Embryonic facial prominence (tissue), 1 donor: ENCODE data around the gene MYB.
"Not testable (repeated sequence)": the region's sequence is repeated elsewhere in the genome, so short reads cannot be mapped to it uniquely, and the experiment has no call there.

ENCODE experiments used
- DNase-seq: peaks from one replicate; pipeline ENCODE4 v3.0.0-alpha.2; 2016; ENCODE audit errors: extremely low spot score

The MYB gene

GRCh38 chr6:135180542-135181332, at the start of gene MYB:
Gene MYB (plus strand): TSS chr6:135181308. CDS start chr6:135181514, 206 bp downstream.
- peak; percentile 27 for DNase-seq

DNA sequence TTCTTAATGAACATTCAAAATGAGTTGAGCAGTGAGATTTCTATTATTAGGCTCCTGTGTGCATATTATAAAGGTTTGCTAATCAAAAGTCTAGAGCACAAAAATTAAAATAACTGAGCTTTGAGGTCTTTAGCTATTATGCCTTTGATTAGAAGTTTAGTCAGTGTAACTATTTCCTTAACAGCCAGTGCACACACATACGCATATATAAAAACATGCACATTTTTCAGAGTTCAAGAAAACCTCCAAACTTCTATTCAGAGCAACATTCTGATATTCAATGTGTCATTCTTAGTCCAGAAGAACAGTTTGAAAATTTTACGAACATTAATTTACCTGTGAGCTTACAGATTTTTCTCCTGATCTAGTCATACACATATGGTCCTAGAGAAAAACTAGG, 48.3 kb upstream of the MYB start:
- DNase-seq, result no peak

DNA sequence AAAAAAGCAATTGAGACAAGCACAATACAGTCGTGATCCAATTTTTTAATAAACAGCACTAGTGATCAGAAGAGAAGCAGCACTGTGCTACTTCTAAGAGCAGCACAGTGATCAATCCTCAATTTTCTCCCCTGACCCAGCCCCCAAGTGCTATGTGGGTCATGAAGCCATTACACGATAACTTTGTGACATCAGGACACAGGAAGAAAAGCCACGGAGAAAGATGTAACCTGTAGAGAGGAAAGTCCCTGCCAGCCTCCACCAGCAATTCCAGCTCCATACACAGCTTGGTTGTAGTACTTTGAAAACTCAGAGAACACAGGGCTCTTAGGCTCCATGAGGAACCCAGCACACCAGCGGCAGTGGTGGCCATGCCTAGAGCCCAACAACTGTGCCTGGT, 45.3 kb upstream of the MYB start:
- DNase-seq, result no peak

- no peak for DNase-seq
Measured at GRCh38 chr6:135137826-135138225, 43.3 kb upstream of the MYB start.

DNA sequence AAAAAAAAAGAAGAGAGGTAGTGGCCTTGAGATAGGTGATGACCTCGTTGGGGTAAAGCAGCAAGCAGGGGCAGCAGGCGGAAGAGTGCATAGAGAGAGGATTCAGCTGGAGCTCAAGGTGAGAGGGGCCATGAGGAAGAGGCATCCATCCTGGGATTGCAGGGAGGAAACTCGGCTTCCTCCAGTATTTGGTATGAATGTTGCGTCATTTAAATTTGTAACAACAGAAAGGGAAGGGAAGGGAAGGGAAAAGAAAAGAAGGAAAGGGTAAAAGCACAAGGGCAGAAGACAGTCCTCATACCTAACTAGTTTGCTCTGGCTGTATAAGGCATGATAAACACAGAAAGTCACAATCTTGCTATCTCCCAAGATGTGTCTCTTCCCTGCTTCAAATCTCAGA, 39.9 kb upstream of the MYB start:
- no peak for DNase-seq

GRCh38 chr6:135141728-135142127, 39.4 kb upstream of the MYB start:
- no peak for DNase-seq

DNA sequence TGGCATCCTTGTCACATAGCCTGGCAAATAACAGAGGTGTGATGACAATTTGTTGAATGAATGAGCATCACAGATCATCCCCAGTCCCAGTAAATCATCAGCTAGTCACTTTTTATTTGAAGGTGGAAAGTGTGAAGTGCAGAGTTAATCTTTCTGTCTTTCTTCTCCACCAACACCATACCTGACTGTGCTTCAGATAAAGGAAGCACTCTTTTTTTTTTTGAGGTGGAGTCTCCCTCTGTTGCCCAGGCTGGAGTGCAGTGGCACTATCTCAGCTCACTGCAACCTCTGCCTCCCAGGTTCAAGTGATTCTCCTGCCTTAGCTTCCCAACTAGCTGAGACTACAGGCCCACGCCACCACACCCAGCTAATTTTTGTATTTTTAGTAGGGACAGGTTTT, 38.9 kb upstream of the MYB start:
- not testable (repeated sequence) for DNase-seq

DNA sequence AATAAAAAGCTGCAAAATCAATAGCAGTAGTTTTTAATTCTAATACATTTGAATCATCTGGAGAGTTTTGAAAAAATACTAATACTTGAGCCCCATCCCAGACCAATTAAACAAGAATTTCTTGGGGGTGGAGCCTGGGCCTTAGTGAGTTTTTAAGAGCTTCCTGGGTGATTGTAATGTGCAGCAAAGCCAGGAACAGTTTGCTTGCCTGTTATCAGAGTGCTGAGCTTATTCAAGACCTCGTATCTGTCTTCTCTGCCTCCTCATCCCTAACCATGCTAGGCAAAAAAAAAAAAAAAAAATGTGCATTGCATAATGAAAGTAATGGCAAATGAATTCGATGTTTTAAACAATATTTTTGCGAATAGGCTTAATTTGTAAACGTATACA, 36.4 kb upstream of the MYB start:
- no peak for DNase-seq

GRCh38 chr6:135145063-135145800, 35.9 kb upstream of the MYB start:
- DNase-seq, result no peak

GRCh38 chr6:135146162-135146934, 34.8 kb upstream of the MYB start:
- DNase-seq, result no peak

DNA sequence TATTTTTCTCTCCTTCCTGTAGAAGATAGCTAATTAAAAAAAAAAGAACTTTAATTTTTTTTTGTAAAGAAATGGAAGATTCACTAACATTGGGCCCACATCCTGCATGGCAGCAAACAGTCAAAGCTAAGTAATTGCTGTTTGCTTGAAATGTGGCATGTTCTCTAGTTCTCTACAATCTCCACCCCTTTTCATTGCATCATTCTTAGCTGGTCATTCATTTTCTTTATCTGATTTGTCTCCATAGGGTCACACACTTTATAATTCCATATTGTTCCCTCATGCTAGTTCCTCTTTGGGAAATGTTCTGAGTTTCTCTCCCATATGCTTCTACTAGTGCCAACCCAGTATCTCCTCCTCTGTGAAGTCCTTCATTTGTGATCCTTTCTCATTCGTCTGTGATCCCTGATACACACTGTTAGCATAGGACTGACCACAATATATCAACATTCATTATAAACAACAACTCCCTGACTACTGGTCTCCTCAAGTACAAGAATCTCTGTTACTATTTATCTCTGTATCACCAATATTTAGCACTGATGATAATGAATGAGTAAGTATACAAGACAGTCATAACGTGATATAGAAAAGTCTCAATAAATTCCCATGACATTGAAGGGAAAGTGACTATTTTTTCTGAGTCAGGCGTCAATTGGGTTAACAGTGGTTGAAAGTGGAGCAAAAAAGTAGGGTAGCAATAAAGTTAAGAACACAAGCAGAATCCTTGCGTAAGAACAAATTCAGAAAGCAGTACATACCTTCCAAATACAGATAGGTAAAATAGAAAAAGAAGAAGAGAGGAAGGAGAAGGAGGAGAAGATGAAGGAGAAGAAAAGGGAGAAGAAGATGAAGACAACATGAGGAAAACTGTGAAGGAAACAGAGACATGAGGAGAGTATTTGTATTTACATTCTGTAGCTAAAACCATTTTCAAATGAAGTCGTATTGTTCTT, 33.2 kb upstream of the MYB start:
- no peak for DNase-seq

DNA sequence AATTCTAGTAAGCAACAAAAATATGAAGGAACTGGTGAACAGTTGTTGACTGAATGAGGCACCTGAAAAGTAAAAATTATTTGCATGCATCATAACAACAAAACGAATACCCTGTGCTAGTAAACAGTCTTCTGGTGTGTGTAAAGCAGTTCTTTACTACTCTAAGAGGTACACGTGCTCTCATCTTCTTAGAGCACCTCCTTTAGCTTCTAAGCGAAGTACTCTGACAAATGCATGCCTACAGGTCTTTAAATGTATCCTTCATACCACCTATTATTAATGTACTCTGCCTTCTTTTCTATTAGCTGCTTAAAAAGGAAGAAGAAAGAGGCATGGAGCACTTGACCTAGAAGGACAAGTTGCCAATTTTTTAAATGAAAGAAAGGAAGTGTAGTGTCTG, 32.2 kb upstream of the MYB start:
- DNase-seq, result no peak

DNA sequence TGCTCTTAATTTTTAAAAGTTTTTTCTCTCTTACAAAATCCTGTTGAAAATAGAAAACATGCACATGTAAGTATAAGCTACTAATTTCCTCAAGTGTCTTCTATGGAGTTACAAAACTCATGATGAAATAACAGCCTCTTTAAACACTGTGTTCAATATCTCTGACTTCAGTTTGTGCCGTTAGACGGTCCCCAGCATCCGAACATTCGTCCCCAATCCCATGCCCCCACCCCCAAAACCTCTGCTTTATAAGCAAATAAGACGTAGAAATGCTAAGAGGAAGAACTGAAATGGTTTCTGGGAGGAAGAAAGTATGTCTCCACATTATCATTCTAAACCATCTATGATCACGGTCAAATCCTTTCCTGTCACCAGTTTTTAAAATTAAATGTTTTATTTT, 31.7 kb upstream of the MYB start:
- DNase-seq, result no peak

DNA sequence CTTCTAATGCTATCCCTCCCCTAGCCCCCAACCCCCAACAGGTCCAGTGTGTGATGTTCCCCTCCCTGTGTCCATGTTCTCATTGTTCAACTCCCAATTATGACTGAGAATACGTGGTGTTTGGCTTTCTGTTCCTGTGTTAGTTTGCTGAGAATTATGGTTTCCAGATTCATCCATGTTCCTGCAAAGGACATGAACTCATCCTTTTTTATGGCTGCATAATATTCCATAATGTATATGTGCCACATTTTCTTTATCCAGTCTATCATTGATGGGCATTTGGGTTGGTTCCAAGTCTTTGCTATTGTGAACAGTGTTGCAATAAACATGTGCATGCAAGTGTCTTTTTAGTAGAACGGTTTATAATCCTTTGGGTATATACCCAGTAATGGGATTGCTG, 30.6 kb upstream of the MYB start:
- DNase-seq, result not testable (repeated sequence)

- DNase-seq, result not testable (repeated sequence)
Measured at GRCh38 chr6:135154125-135154524, 27.0 kb upstream of the MYB start.

DNA sequence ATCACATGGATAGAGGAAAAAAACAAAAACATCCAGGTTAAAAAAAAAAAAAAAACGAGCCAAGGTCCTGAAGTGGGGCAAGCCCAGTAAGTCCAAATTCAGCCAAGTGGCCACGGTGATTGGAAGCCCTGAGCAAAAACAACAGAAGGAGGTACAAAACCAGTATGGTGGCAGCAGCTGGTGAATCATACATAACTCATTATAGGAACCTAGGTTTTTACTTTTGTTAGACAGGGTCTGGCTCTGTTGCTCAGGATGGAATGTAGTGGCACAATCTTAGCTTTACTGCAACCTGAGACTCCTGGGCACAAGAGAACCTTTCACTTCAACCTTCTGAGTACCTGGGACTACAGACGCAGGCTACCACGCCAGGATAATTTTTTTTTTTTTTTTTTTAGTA, 22.7 kb upstream of the MYB start:
- no peak for DNase-seq

GRCh38 chr6:135159531-135159930, 21.6 kb upstream of the MYB start:
- no peak for DNase-seq

DNA sequence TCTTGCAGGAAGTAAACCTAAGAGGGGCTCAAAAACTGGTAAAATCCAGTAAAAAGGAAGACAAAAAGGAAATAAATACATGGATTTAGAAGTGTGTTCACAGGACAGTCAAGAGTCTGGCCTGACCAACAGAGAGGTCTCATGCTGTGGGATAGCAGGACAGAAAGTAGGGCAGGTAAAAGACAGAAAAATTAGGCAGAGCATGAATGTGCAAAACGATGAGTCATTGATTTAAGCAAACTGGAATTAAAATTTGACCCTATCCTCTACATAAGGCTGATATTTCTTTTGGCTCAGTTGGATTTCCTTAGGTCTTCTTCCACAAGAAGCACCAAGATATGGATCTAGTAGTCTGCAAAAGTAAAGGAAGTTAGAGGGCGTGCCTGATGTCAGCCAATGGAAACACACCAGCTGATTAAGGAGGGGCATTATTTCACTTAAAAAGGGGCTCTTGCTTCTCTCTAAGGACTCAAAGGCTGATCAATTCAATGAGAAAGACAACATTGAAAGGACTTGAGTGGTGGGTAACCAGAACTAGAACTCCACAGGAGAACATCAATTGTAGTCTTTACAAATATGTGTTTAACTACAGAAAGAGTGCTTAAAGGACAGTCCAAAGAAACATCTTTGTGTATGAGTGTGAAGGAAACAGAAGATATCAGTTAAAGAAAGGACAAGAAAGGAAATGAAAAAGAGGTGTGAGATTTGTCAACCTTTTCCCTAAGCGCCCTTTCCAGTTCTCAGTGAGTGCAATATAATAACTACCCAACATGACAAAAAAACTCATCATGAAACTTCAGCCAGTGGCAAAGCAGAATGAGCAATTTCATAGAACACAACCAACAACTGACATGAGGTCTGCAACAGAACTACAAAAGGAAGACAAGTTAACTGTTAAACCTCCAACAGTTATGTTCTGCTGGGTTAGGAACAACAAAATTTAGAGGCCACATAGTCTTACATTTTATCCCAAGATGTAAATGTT, 19.4 kb upstream of the MYB start:
- no peak for DNase-seq

GRCh38 chr6:135162678-135163439, 18.2 kb upstream of the MYB start:
- DNase-seq, result no peak

DNA sequence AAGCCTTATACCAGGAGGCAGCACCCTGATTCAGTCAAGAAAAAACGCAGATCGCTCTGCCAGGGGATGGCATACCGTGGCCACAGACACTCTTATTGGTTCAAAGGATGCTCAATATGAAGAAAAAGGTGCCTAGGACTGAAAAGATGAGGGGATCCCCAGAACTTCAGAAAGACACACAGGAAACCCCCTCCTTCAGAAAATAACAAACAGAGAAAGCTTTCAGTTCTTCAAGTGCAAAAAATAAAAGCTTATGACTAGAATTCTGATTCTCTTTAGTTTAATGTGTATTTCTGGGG, 17.7 kb upstream of the MYB start:
- DNase-seq, result no peak
